Glutamatergic neuron (in vitro differentiated cells): ENCODE results near the gene SUSD6. TPM values are rescaled to one million over a fixed set of nuclear protein-coding genes. Genes with fewer than 3 reads are reported as not detected.
A peak's percentile ranks its signal among the peaks of the same experiment; 100 is the strongest.

Experiments
- DNase-seq: peaks from one replicate; pipeline ENCODE4 v3.0.0; 2022
- H3K27ac Mint-ChIP-seq: one replicate; pipeline ENCODE4 v1.8.0; 2020; ENCODE audit warnings: mild to moderate bottlenecking, mixed read lengths, inconsistent platforms; ENCODE audit not compliant: unreplicated experiment
- H3K27me3 Mint-ChIP-seq: one replicate; pipeline ENCODE4 v1.8.0; 2020; ENCODE audit warnings: mild to moderate bottlenecking, moderate library complexity, mixed read lengths, inconsistent platforms; ENCODE audit not compliant: unreplicated experiment
- H3K36me3 Mint-ChIP-seq: one replicate; pipeline ENCODE4 v1.8.0; 2020; ENCODE audit warnings: mild to moderate bottlenecking, mixed read lengths, inconsistent platforms; ENCODE audit not compliant: unreplicated experiment
- H3K4me1 Mint-ChIP-seq: one replicate; pipeline ENCODE4 v1.8.0; 2020; ENCODE audit warnings: mild to moderate bottlenecking, low read depth, mixed read lengths, inconsistent platforms; ENCODE audit not compliant: unreplicated experiment
- H3K4me3 Mint-ChIP-seq: one replicate; pipeline ENCODE4 v1.8.0; 2020; ENCODE audit warnings: mild to moderate bottlenecking, mixed read lengths, inconsistent platforms; ENCODE audit not compliant: unreplicated experiment
- H3K9me3 Mint-ChIP-seq: one replicate; pipeline ENCODE4 v1.8.0; 2020; ENCODE audit warnings: mild to moderate bottlenecking, moderate library complexity, mixed read lengths, inconsistent platforms; ENCODE audit not compliant: unreplicated experiment
- CTCF ChIP-seq: fragments of 200-600 bp; sonication (generic); IDR thresholded peaks from one replicate; pipeline ENCODE4 v1.5.0; 2021; ENCODE audit not compliant: partially characterized antibody, unreplicated experiment
- total RNA-seq: library from RNA; stranded (reverse); fragmentation: NEBNext Ultra II Directional; extraction: Animal tissue kit (Norgen Biotek cat#: 25700); gene quantifications from one replicate; pipeline ENCODE4 v1.2.1, GENCODE V29; 2021; ENCODE audit not compliant: unreplicated experiment

The SUSD6 gene
- total RNA-seq, 1 donor from 2014 or later = 106 TPM

GRCh38 chr14:69704319-69704718 is 92.9 kb downstream of the SUSD6 start:
- H3K36me3 Mint-ChIP-seq = no peaks in the 10 kb centered on the region

DNA sequence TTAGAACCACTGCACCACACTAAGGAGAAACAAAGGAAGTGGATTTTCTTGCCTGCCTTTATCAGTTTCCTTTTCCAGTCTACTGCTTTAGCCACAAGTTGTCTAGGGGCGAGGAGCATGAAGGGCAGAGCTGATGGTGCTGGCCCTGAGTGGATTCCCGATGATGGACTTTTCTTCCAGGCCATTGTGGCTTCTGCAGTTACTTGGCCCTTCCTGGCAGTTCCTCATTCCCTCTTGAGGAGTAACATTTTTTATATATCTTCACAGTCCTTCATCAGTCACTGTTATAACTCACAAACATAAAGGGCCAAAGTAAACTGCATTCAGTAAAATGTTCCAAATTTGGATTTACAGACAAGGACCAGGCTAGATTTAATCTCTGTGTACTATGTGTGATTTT is 94.3 kb downstream of the SUSD6 start:
- Mint-ChIP-seq H3K27ac (peak overlapping the region; percentile 31), H3K36me3 (no peaks in the 10 kb centered on the region), H3K9me3 (peaks cover 19% of the 10 kb centered on the region), H3K4me3 (no peak overlapping the region), H3K27me3 (peaks cover 17% of the 10 kb centered on the region), H3K4me1 (peaks cover 50% of the 10 kb centered on the region)
- DNase-seq = no peak
- no peak for TF ChIP-seq CTCF

More at GRCh38 chr14:69704319-69704718, 92.9 kb downstream of the SUSD6 start:
- peaks cover 13% of the 10 kb centered on the region for H3K9me3 Mint-ChIP-seq
- no peak overlapping the region for H3K27ac Mint-ChIP-seq
- DNase-seq = no peak
- H3K4me1 Mint-ChIP-seq = peaks cover 51% of the 10 kb centered on the region
- H3K4me3 Mint-ChIP-seq = no peak overlapping the region
- no peak for TF ChIP-seq CTCF
- H3K27me3 Mint-ChIP-seq = peaks cover 14% of the 10 kb centered on the region

GRCh38 chr14:69708049-69708448 is 96.7 kb downstream of the SUSD6 start:
- Mint-ChIP-seq H3K27me3 (peaks cover 30% of the 10 kb centered on the region), H3K4me1 (peaks cover 53% of the 10 kb centered on the region), H3K36me3 (no peaks in the 10 kb centered on the region), H3K9me3 (peaks cover 33% of the 10 kb centered on the region), H3K27ac (peak overlapping the region; percentile 7), H3K4me3 (no peak overlapping the region)
- DNase-seq = no peak
- no peak for TF ChIP-seq CTCF

DNA sequence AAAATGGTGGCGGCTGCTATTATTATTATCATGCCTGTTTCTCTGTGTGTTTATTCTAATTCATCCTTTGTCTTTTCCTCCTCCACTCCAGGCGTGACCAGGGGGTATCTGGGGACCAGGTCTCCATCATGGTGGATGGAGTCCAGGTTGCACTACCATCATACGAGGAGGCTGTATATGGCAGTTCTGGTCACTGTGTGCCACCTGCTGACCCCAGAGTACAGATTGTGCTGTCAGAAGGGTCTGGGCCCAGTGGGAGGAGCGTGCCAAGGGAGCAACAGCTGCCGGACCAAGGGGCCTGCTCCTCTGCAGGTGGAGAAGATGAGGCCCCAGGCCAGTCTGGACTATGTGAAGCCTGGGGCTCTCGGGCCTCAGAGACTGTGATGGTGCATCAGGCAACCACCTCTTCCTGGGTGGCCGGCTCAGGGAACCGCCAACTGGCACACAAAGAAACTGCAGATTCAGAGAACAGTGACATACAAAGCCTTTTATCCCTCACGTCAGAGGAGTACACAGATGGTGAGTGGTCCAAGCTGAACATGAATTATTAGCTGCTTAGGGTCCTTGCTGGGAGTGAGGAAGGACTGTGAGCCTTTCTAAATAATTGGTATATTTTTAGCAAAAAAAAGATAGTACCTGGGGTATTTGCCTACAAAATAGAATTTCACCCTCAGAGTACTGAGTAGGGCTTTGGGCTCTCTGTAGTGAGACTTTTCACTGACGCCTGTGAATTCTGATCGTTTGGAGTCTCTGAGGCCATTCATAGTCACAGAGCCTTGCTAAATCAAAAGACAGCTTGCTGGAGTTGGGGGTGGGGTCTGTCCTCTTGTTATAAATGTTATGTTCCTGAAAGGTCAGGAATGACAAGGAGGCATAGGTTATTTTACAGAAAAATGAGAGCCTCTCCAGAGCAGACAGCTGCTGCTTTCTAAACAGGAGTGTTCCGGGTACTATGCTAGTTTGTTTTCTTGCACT is 97.5 kb downstream of the SUSD6 start:
- Mint-ChIP-seq H3K36me3 (no peaks in the 10 kb centered on the region), H3K27ac (peak overlapping the region; percentile 99), H3K9me3 (peaks cover 30% of the 10 kb centered on the region), H3K27me3 (peaks cover 29% of the 10 kb centered on the region), H3K4me3 (peak overlapping the region; percentile 64), H3K4me1 (peaks cover 55% of the 10 kb centered on the region)
- no peak for TF ChIP-seq CTCF
- DNase-seq = peak; percentile 76

GRCh38 chr14:69710378-69710777 is 99.0 kb downstream of the SUSD6 start:
- peaks cover 35% of the 10 kb centered on the region for H3K9me3 Mint-ChIP-seq
- TF ChIP-seq CTCF = no peak
- H3K4me1 Mint-ChIP-seq = peaks cover 63% of the 10 kb centered on the region
- H3K4me3 Mint-ChIP-seq = peak overlapping the region; percentile 65
- H3K36me3 Mint-ChIP-seq = no peaks in the 10 kb centered on the region
- no peak for DNase-seq
- peaks cover 29% of the 10 kb centered on the region for H3K27me3 Mint-ChIP-seq
- H3K27ac Mint-ChIP-seq = peak overlapping the region; percentile 99
